ENCODE data around the gene CD300A.

Gene CD300A

DNA sequence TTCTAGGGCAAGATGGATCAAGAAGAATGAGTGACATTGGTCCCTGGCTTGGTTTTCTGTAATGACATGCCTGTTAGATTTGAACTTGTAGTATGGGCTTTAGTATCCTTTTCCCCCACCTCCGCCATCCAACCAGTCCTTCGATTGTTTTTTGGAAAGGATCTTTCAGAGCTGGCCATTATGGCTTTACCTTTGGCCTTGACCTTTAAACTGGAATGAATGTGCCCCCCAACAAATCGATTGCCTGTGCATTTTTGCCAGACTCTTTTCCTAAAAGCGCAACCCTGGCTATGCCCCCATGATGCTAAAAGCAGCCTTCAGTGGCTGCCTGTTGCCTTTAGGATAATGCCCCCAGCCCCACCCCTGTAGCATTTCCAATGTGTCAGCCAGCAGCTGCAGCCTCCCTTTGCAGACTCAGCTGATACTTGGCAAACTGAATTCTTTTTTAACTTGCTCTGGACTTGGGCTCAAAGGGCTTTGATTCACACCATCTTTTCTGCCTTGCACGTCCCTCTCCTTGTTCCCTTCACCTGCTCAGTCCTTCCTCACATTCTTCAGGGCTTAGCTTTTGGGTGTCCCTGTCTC, 30.6 kb upstream of the CD300A start:
- H3K9me3 ChIP-seq = peaks cover 16% of the 10 kb centered on the region
- TF ChIP-seq, protein P1, sequence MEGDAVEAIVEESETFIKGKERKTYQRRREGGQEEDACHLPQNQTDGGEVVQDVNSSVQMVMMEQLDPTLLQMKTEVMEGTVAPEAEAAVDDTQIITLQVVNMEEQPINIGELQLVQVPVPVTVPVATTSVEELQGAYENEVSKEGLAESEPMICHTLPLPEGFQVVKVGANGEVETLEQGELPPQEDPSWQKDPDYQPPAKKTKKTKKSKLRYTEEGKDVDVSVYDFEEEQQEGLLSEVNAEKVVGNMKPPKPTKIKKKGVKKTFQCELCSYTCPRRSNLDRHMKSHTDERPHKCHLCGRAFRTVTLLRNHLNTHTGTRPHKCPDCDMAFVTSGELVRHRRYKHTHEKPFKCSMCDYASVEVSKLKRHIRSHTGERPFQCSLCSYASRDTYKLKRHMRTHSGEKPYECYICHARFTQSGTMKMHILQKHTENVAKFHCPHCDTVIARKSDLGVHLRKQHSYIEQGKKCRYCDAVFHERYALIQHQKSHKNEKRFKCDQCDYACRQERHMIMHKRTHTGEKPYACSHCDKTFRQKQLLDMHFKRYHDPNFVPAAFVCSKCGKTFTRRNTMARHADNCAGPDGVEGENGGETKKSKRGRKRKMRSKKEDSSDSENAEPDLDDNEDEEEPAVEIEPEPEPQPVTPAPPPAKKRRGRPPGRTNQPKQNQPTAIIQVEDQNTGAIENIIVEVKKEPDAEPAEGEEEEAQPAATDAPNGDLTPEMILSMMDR (IDR thresholded peaks at IDR 0.05) = no peak
- H3K36me3 ChIP-seq = no peaks in the 10 kb centered on the region
- H3K4me3 ChIP-seq (ENCODE audit: low read depth in 1 of 2, low read length in 1 of 2) = no peak overlapping the region
- peaks cover 6 to 16% of the 10 kb centered on the region in 2 experiments for H3K4me1 ChIP-seq (ENCODE audit: control insufficient read depth in 1 of 2, insufficient read depth in 1 of 2, low read depth in 1 of 2, low read length in 1 of 2)
- no peak overlapping the region for H3K27ac ChIP-seq
- H3K27me3 ChIP-seq = peaks cover 82% of the 10 kb centered on the region

DNA sequence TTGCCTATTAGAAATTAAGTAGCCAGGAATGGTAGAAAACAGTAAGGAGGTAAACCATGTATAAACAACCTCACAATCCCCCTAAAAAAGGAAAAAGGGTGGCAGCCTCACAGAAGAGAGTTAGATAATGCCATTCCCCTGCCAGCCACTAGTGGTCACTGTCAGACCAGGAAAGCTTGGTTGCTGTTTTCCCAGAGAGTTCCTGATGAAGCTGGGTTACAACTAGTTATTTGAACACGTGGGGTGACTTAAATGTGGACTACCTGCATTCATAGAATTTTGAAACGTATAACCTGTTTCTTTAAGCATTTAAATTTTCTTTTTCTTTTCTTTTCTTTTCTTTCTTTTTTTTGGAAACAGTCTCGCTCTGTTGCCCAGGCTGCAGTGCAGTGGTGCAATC, 28.7 kb upstream of the CD300A start:
- Histone ChIP-seq H3K4me3 (ENCODE audit: low read depth in 1 of 2, low read length in 1 of 2) (no peak overlapping the region), H3K9me3 (peaks cover 16% of the 10 kb centered on the region), H3K27ac (no peak overlapping the region)

GRCh38 chr17:74439691-74440567, 26.5 kb upstream of the CD300A start:
- Histone ChIP-seq H3K27ac (no peak overlapping the region), H3K4me1 (ENCODE audit: control insufficient read depth in 1 of 2, insufficient read depth in 1 of 2, low read depth in 1 of 2, low read length in 1 of 2) (peaks cover 16% of the 10 kb centered on the region in 2 experiments), H3K27me3 (peaks cover 50% of the 10 kb centered on the region), H3K9me3 (peaks cover 16% of the 10 kb centered on the region), H3K36me3 (no peaks in the 10 kb centered on the region), H3K4me3 (ENCODE audit: low read depth in 1 of 2, low read length in 1 of 2) (no peak overlapping the region)
- TF ChIP-seq, protein P1 (IDR thresholded peaks at IDR 0.05) = no peak

More for the DNA sequence above, 28.7 kb upstream of the CD300A start:
- Histone ChIP-seq H3K4me1 (ENCODE audit: control insufficient read depth in 1 of 2, insufficient read depth in 1 of 2, low read depth in 1 of 2, low read length in 1 of 2) (peaks cover 4 to 5% of the 10 kb centered on the region in 2 experiments), H3K27me3 (peaks cover 64% of the 10 kb centered on the region), H3K36me3 (no peaks in the 10 kb centered on the region)
- TF ChIP-seq, protein P1 (IDR thresholded peaks at IDR 0.05) = peak; percentile 77

- peaks cover 48% of the 10 kb centered on the region for H3K27me3 ChIP-seq
- H3K36me3 ChIP-seq = no peaks in the 10 kb centered on the region
- H3K27ac ChIP-seq = no peak overlapping the region
- TF ChIP-seq, protein P1 (IDR thresholded peaks at IDR 0.05) = no peak
- H3K4me3 ChIP-seq (ENCODE audit: low read depth in 1 of 2, low read length in 1 of 2) = no peak overlapping the region
- peaks cover 16% of the 10 kb centered on the region for H3K9me3 ChIP-seq
- H3K4me1 ChIP-seq (ENCODE audit: control insufficient read depth in 1 of 2, insufficient read depth in 1 of 2, low read depth in 1 of 2, low read length in 1 of 2) = peaks cover 16 to 19% of the 10 kb centered on the region in 2 experiments
Measured at GRCh38 chr17:74441537-74441936, 24.9 kb upstream of the CD300A start.

GRCh38 chr17:74442291-74442669, 24.2 kb upstream of the CD300A start:
- peak overlapping the region; percentile 49 to 51 for H3K4me3 ChIP-seq (ENCODE audit: low read depth in 1 of 2, low read length in 1 of 2)
- H3K4me1 ChIP-seq (ENCODE audit: control insufficient read depth in 1 of 2, insufficient read depth in 1 of 2, low read depth in 1 of 2, low read length in 1 of 2) = peaks cover 16 to 22% of the 10 kb centered on the region in 2 experiments
- peak overlapping the region; percentile 74 for H3K27ac ChIP-seq
- H3K36me3 ChIP-seq = no peaks in the 10 kb centered on the region
- H3K9me3 ChIP-seq = peaks cover 16% of the 10 kb centered on the region
- TF ChIP-seq, protein P1 (IDR thresholded peaks at IDR 0.05) = no peak
- peaks cover 48% of the 10 kb centered on the region for H3K27me3 ChIP-seq
